ENCODE results near the gene WDPCP.

DNA sequence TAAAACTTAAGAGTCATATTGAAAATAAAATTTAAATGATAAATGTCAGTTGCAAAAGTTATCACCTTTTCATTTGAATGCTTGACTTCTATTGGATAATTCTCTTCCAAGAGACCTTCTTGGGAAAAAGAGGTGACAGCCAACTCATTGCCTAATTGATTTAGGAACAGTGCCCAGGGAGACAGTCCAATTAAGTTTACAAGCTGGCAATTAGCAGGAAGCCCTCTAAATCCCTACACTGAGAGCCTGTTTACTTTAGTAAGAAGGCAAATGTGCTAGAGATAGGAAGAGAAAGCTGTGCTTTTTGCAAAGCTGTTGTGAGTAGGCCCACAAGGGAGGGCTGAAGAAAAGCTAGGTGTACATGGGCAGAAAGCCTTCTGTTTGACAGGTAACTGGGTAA, 189.1 kb downstream of the WDPCP start:
- TF ChIP-seq CTCF (conservative IDR thresholded peaks at IDR 0.05) (no peak), EZH2 (IDR thresholded peaks at IDR 0.05; ENCODE audit: low read depth) (no peak)
